GM12878 (cell line): ENCODE measurements around the gene EMID1. TPM values are rescaled to one million over a fixed set of nuclear protein-coding genes. Genes with fewer than 3 reads are reported as not detected.
A peak's percentile ranks its signal among the peaks of the same experiment; 100 is the strongest.

Experiments
- ATAC-seq: fragments of 200-7000 bp; cut with Tn5 transposase; 3 replicates; pipeline ENCODE4 v1.9.1; 2020; ENCODE audit warnings: mild to moderate bottlenecking, moderate library complexity
- BruUV-seq: library from RNA; stranded (reverse); fragments of 400-500 nt; replicated peaks from 2 replicates; lab custom pipeline; 2021; lab: Mats Ljungman, UMichigan
- CTCF ChIA-PET: fragments of 300-600 bp; sonication (Branson Sonifier 250); formaldehyde crosslinking; extraction: SDS; loops from one replicate; lab custom pipeline; 2021; ENCODE audit warnings: inconsistent platforms; lab: Yijun Ruan, JAX
- POLR2A ChIA-PET: fragments of 350-600 bp; formaldehyde crosslinking; extraction: SDS; loops from one replicate; lab custom pipeline; 2021; ENCODE audit warnings: inconsistent platforms; lab: Charles Lee
- RAD21 ChIA-PET: fragments of 300-600 bp; sonication (Branson Sonifier 250); formaldehyde crosslinking; loops from one replicate; lab custom pipeline; 2023; ENCODE audit warnings: antibody characterized with exemption; ENCODE audit not compliant: unreplicated experiment; lab: Charles Lee
- SMC1A ChIA-PET: fragments of 300-600 bp; sonication (Branson Sonifier 250); formaldehyde crosslinking; loops from one replicate; lab custom pipeline; 2023; ENCODE audit not compliant: unreplicated experiment, uncharacterized antibody; lab: Charles Lee
- DNase-seq: peaks from one replicate; pipeline ENCODE4 v3.0.0-alpha.2; 2011; ENCODE audit warnings: low read depth, low spot score
- FAIRE-seq: peaks from 3 replicates; lab custom pipeline; 2011; peaks lifted over from hg19 to GRCh38; lab: Jason Lieb, UNC
- H2AFZ ChIP-seq: 2 replicates; pipeline ENCODE4 v1.6.0; 2011; ENCODE audit warnings: low read depth, low read length, control low read depth; ENCODE audit not compliant: control insufficient read depth
- H3K27ac ChIP-seq: 2 replicates; pipeline ENCODE4 v1.5.1; 2011; ENCODE audit warnings: control low read depth; ENCODE audit not compliant: control insufficient read depth, insufficient read depth
- H3K27me3 ChIP-seq, 2 experiments: replicated peaks in 1 of 2; 2 replicates each; pipeline versions ENCODE4 v1.6.0 to v1.6.1; 2011; ENCODE audit warnings: low read length in 1 of 2; ENCODE audit not compliant: control insufficient read depth in 2 of 2, insufficient read depth in 2 of 2
- H3K36me3 ChIP-seq, 2 experiments: 2 replicates each; pipeline ENCODE4 v1.5.1; 2011; ENCODE audit warnings: low read length in 1 of 2; ENCODE audit not compliant: control insufficient read depth in 2 of 2, insufficient read depth in 2 of 2
- H3K4me1 ChIP-seq: 2 replicates; pipeline ENCODE4 v1.6.1; 2011; ENCODE audit warnings: mild to moderate bottlenecking, low read length, moderate library complexity, mixed read lengths; ENCODE audit not compliant: control insufficient read depth, insufficient read depth
- H3K4me2 ChIP-seq: 2 replicates; pipeline ENCODE4 v1.6.0; 2011; ENCODE audit warnings: control low read depth; ENCODE audit not compliant: control insufficient read depth, insufficient read depth
- H3K4me3 ChIP-seq: fragments of 200-600 bp; sonication (generic); 2 replicates; pipeline ENCODE4 v1.5.1; 2016
- H3K79me2 ChIP-seq: 2 replicates; pipeline ENCODE4 v1.6.0; 2011; ENCODE audit warnings: low read length; ENCODE audit not compliant: control insufficient read depth, insufficient read depth
- H3K9ac ChIP-seq: 2 replicates; pipeline ENCODE4 v1.8.0; 2011; ENCODE audit warnings: low read length, control low read depth, mixed read lengths; ENCODE audit not compliant: control insufficient read depth, insufficient read depth
- H3K9me3 ChIP-seq: replicated peaks from 3 replicates; pipeline ENCODE4 v1.5.1; 2011; ENCODE audit warnings: mild to moderate bottlenecking, low read length; ENCODE audit not compliant: control insufficient read depth, insufficient read depth
- H4K20me1 ChIP-seq: 2 replicates; pipeline ENCODE4 v1.6.0; 2011; ENCODE audit not compliant: control insufficient read depth, insufficient read depth
- ETV6 ChIP-seq, 2 experiments: fragments of 450-650 bp in 1 of 2; IDR thresholded peaks in 1 of 2; conservative IDR thresholded peaks in 1 of 2; 2 replicates each; pipeline ENCODE4 v1.6.1; 2014; ENCODE audit warnings: antibody characterized with exemption in 1 of 2, borderline replicate concordance in 1 of 2, low read depth in 1 of 2, mild to moderate bottlenecking in 1 of 2, moderate library complexity in 1 of 2
- FOXM1 ChIP-seq: IDR thresholded peaks from 2 replicates; pipeline ENCODE4 v1.6.1; 2012; ENCODE audit warnings: low read depth, mild to moderate bottlenecking, inconsistent platforms, low read length, moderate library complexity
- NFYB ChIP-seq: IDR thresholded peaks from 2 replicates; pipeline ENCODE4 v1.6.1; 2011; ENCODE audit warnings: low read depth, mild to moderate bottlenecking, low read length, improper control_type of control experiment, moderate library complexity; ENCODE audit not compliant: insufficient read depth
- NR2C2 ChIP-seq: IDR thresholded peaks from 2 replicates; pipeline ENCODE4 v1.6.1; 2011; ENCODE audit warnings: borderline replicate concordance, low read depth; ENCODE audit not compliant: control insufficient read depth, insufficient read length
- SRF ChIP-seq, 2 experiments: IDR thresholded peaks; 2 replicates each; pipeline ENCODE4 v1.6.1; 2011; ENCODE audit warnings: low read depth in 2 of 2, low read length in 2 of 2, mild to moderate bottlenecking in 1 of 2, moderate library complexity in 1 of 2
- WGBS: methylation state at CpG from one replicate; pipeline ENCODE4 v1.1.6; 2016; ENCODE audit warnings: low lambda C conversion rate; ENCODE audit not compliant: insufficient replicate concordance, insufficient coverage; ENCODE audit errors: missing lambda C conversion rate; 5-methylcytosine and 5-hydroxymethylcytosine counted together
- in situ Hi-C: fragments of 300-500 bp; cut with MboI; formaldehyde crosslinking; loops from 9 replicates; pipeline ENCODE4 v1.14.3; 2018; ENCODE audit warnings: mixed read lengths
- intact Hi-C: fragments of 100-400 bp; cut with micrococcal nuclease; formaldehyde crosslinking; loops from one replicate; pipeline ENCODE4 v1.14.2; 2022; ENCODE audit not compliant: unreplicated experiment
- polyA plus RNA-seq, 11 experiments: library from polyadenylated mRNA; depleted of rRNA in 4 of 11; unstranded in 6 of 11; stranded (reverse) in 5 of 11; fragments of >200 nt; fragmentation: Nextera tagmentation in 4 of 11; fragmentation: Illumina TruSeq in 1 of 11; extraction: Ambion mirVana in 4 of 11; extraction: Trizol in 1 of 11; gene quantifications; 1 replicate in 1 of 11; 2 replicates in 10 of 11; pipeline versions ENCODE4 v1.2.1 to v1.2.3, GENCODE V29; 2011 to 2016; ENCODE audit warnings: inconsistent platforms in 2 of 11, missing spikeins in 2 of 11, low read depth in 1 of 11
- total RNA-seq, 4 experiments: library from RNA; depleted of rRNA in 3 of 4; stranded (reverse); fragments of >200 nt in 3 of 4; fragmentation: Illumina TruSeq in 1 of 4; extraction: Trizol in 1 of 4; gene quantifications; 2 replicates each; pipeline versions ENCODE4 v1.2.1 to v1.2.3, GENCODE V29; 2013 to 2021
- TF ChIP-seq, protein P1 (sequence below): fragments of 450-650 bp; IDR thresholded peaks from 2 replicates; pipeline ENCODE4 v1.6.1; 2017; ENCODE audit warnings: low read depth, mild to moderate bottlenecking, moderate library complexity

The EMID1 gene
- total and polyA plus RNA-seq, 10 of the 15 experiments (the other 5 are each of a cell fraction or from before 2014, with no cell fraction given), result 1.2 to 60.3 (median 12.0) TPM

DNA sequence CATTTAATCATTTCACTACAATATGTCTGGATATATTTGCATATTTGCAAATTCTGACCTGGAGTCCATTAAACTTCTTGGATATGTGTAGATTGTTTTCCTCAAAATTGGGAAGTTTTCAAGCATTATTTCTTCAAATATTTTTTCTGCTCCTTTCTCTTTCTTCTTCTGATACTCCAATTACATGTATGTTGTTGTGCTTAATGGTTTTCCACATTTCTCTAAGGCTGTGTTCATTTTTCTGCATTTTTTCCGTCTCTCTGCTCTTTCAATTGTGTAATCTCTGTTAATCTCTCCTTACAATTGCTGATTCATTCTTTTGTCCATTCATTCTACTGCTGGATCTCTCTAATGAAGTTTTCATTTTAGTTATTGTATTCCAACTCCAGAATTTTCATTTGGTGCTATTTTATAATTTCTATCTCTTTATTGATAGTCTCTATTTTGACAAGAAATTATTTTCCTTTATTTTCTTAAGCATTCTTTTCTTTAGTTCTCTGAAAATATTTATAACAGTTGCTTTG is 30.3 kb upstream of the EMID1 start:
- Histone ChIP-seq H2AFZ (no peak overlapping the region), H3K27ac (no peak overlapping the region), H3K9me3 (peaks cover 7% of the 10 kb centered on the region; the same call in 2 of the 3 replicates), H3K36me3 (no peaks in the 10 kb centered on the region), H3K4me3 (no peak overlapping the region), H3K4me2 (no peak overlapping the region), H3K4me1 (no peaks in the 10 kb centered on the region), H4K20me1 (no peaks in the 10 kb centered on the region), H3K27me3 (no peaks in the 10 kb centered on the region), H3K79me2 (no peaks in the 10 kb centered on the region), H3K9ac (no peak overlapping the region)
- BruUV-seq, result no TSS peak
- ATAC-seq, result no peak
- intact Hi-C loops, result no loop called here
- in situ Hi-C loops, result no loop called here
- FAIRE-seq, result peak; percentile 72
- DNase-seq, result no peak
- 96% methylated on average over 1 of the region's 1 CpG for WGBS
- no peak for TF ChIP-seq ETV6 (conservative IDR thresholded peaks at IDR 0.05 in 1 of 2, IDR thresholded peaks at IDR 0.05 in 1 of 2; ENCODE audit: borderline replicate concordance in 1 of 2, low read depth in 1 of 2)
- no peak for TF ChIP-seq SRF (IDR thresholded peaks at IDR 0.05; ENCODE audit: low read depth in 2 of 2, low read length in 2 of 2)
- TF ChIP-seq FOXM1, result no peak
- no peak for TF ChIP-seq NFYB
- TF ChIP-seq, protein P1, sequence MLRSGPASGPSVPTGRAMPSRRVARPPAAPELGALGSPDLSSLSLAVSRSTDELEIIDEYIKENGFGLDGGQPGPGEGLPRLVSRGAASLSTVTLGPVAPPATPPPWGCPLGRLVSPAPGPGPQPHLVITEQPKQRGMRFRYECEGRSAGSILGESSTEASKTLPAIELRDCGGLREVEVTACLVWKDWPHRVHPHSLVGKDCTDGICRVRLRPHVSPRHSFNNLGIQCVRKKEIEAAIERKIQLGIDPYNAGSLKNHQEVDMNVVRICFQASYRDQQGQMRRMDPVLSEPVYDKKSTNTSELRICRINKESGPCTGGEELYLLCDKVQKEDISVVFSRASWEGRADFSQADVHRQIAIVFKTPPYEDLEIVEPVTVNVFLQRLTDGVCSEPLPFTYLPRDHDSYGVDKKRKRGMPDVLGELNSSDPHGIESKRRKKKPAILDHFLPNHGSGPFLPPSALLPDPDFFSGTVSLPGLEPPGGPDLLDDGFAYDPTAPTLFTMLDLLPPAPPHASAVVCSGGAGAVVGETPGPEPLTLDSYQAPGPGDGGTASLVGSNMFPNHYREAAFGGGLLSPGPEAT, result no peak
- TF ChIP-seq NR2C2, result no peak
- ChIA-PET SMC1A (interaction anchor here (1.7 kb wide), 1 partner anchor 19 kb away, joined by 5 read pairs; no protein-coding TSS in a partner anchor), CTCF (interaction anchor here (1.5 to 1.6 kb wide), 2 partner anchors 8 to 21 kb away, joined by 5 read pairs; no protein-coding TSS in a partner anchor), RAD21 (no interaction called here), POLR2A (interaction anchor here (1.1 kb wide), 1 partner anchor 24 kb away, joined by 3 read pairs; no protein-coding TSS in a partner anchor)
